Measurements from ENCODE around the gene GSG1L.

GSG1L gene

DNA sequence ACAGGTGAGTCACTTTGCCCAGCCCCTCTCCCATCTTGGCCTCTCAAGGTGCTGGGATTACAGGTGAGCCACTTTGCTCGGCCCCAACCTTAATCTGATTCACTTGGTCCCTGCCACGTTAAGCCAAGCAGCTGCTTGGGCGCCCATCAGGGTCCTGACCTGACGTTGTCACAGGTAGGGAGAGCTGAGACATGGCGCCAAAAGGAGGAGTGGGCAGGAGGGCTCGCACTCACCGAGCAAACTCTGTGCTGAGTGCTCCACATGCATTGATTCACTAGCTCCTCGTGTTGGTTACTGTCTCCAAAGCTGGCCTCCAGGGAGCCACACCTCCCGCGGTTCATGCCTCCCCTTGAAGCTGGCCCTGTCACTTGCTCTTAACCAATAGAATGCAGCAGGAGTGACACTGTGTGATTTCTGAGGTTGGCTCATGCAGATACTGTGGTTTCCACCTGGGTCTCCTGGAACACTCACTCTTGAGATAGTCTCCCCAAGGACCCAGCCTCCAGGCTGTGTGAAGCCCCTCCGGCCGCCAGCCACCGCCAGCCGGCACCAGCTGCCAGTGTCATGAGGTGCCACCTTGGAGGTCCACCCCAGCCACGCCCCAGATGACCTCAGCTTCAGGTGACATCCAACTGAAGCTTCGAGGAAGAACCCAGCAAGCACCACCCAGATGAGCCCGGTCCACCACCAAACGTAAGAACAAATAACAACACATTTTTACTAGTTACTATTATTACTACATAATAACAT is 223.0 kb downstream of the GSG1L start:
- DNase-seq, result no peak

GRCh38 chr16:27839419-27839818 is 224.1 kb downstream of the GSG1L start:
- no peak for DNase-seq

DNA sequence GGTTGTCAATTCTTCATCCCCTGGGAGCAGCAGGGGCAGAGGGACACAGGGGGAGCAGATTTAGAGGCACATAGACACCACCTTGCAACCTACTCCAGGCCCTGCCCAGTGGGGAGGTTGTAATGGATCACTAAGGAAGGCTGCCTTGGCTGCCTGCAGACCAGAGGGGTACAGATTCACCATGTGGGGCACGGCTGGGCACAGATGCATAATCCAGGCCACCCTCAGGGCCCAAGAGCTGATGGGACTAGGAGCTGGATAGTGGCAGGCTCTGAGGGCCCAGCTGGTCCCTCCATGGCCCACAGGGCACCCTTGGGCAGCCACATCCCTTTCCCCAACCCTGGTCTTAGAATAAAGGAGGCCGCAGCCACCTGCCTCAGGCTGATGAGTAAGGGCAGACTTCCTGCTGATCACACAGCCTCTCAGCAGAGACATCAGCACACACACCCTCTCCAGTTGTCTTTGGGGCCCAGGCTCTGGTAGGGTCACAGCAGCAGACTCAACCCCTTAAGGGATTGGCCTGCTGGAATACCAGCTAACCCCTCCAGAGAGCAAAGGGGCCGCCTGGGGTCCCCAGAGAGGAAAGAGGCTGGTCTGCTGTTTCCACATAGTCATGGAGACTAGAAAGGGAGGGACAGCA is 224.9 kb downstream of the GSG1L start:
- no peak for DNase-seq

GRCh38 chr16:27829975-27830374 is 233.5 kb downstream of the GSG1L start:
- DNase-seq, result no peak

DNA sequence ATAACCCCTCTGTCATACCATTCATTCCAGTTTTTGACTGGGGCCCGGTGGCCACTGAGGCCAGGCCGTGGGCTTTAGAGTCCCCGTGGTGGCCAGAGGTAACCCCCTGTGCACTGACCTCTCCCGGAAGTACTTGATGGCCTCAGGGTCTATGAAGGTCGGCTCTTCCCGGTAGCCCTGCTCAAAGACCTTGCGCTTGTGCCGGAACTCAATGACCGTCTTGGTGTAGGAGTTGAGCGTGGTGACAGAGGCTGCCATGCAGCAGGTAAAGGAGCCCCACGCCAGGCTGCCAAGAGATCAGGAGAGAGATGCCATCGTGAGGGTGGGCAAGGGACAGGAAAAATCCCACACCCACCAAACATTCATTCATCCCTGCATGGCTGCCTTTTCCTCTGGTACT is 234.8 kb downstream of the GSG1L start:
- no peak for DNase-seq

DNA sequence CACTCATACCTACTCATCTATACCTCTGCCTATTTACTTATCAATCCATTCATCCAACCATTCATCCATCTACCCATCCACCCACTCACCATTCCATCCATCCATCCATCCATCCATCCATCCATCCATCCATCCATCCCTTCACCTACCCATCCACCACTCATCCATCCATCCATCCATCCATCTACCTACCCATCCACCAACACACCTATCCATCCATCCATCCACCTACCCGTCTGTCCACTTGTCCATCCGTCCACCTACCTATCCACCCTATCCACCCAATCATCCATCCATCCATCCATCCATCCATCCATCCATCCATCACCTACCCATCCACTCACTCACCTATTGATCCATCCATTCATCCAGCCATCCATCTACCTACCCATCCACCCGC is 235.7 kb downstream of the GSG1L start:
- DNase-seq, result no peak

DNA sequence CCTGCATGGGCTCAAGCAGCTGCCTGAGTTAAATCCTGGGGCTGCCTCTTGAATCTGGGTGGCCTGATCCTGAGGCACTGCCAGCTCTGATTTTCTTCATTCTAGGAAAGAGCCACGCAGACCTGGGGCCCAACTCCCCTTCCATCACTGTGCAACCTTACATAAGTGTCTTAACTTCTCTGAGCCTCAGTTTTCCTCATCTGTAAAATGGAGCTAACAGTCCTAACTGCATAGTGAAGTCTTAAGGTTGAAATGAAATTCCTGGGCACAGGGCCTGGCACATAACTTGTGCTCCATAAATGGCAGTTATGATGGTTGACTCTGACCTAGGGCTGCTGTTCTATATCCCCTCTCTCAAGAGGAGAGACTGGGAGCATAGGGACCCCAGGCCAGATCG is 236.6 kb downstream of the GSG1L start:
- no peak for DNase-seq

DNA sequence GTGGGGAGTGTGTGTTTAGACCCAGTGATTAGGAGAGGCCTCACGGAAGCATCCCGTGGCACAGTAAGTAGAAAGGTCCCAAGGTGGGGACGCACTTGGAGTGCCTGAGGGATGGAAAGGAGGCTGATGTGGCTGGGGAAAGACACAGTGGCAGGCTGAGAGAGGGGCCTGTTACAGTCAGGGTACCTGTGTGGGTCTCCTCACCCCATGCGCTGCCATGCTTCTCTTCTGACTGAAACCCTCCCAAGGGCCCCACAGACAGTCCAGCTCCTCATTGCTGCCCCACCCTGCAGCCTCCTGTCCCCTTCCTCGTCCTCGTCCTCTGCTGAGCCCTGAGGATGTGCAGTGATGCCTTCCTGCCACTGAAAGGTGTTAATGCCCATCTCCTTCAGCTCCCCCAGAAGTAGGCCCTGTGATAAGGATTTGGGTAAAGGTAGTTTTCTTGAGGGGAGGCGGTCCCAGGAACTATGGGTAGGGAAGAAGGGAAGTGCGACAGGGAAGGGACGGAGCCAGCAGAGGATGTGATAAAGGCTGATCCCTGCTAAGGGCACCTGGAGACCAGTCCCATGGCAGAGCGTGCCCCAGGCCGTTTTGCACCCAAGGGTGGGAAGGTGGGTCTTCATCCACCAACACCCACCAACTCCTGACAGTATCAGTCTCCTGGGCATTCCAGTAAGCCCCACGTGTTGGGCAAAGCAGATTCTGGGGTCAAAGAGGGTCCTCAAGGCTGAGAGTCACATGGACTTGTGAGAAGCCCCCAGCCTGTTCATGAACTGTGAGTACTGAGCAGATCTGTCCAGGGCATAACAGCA is 237.2 kb downstream of the GSG1L start:
- DNase-seq, result no peak

DNA sequence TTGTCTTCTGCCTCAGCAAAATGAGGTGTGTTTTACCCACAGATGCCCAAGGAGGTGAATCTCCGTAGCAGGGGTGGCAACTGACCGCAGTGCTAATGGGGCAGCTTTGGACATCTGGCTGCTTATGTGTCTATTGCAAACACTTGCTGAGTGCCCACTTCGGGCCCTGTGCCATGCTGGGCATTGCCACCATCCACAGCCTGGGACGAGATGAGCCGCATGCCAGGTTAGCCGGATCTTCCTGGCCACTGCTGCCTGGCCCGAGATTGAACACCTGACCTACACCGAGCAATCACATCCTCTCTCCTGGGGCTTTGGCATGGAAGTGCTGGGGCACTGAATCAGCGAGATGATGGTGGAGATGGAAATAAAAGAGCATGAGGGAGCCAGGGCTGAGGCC is 238.7 kb downstream of the GSG1L start:
- no peak for DNase-seq

- no peak for DNase-seq
Measured at GRCh38 chr16:27824006-27824405, 239.5 kb downstream of the GSG1L start.

GRCh38 chr16:27823421-27823820 is 240.1 kb downstream of the GSG1L start:
- DNase-seq, result no peak

- DNase-seq, result no peak
Measured at GRCh38 chr16:27822996-27823395, 240.5 kb downstream of the GSG1L start.

DNA sequence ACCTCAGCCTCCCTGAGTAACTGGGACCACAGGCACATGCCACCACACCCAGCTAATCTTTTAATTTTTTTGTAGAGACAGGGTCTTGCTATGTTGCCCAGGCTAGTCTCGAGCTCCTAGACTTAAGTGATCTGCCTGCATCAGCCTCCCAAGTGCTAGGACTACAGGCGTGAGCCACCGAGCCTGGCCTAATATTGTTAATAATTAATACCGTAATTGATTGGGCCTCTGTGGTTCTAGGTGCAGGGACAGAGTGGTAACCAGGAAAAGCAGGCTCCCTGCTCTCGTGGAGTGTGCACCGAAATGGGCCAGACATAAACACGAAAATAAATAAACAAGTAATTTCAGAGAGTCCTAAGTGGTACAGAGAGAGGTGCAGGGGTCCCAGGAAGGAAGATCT is 241.0 kb downstream of the GSG1L start:
- DNase-seq, result no peak

DNA sequence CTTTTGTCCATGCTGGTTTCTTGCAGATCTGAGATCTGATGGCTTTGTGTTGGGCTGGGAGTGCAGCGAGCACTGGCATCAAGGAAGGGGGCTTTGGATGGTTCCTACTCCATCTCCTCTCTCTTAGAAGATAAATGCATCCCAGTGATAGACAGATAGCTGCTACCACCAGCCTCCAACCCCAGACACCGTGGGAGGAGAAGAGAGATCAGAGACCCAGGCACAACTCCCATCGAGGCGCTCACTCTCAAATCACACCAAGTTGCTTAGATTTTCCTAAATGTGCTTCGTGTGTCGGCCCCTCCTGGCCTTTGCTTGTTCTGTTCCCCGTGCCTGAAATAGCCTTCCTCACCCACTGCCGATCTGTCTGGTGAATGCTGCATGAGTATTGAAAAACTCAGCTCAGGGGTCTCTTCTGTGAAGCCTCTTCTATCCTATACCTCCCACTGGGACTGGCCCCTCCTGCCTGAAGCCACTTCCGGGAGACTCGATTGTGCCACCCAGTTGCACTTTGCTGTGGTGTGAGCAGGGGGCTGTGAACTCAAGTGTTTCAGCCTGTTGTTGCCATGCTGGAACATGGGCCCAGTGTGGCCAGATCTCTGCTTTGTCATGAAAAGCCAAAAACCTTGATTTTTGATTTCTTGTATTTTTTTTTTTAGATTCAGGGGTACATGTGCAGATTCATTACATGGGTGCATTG is 242.7 kb downstream of the GSG1L start:
- DNase-seq, result no peak

GRCh38 chr16:27819881-27820610 is 243.5 kb downstream of the GSG1L start:
- no peak for DNase-seq

- no peak for DNase-seq
Measured at GRCh38 chr16:27819356-27819755, 244.2 kb downstream of the GSG1L start.

DNA sequence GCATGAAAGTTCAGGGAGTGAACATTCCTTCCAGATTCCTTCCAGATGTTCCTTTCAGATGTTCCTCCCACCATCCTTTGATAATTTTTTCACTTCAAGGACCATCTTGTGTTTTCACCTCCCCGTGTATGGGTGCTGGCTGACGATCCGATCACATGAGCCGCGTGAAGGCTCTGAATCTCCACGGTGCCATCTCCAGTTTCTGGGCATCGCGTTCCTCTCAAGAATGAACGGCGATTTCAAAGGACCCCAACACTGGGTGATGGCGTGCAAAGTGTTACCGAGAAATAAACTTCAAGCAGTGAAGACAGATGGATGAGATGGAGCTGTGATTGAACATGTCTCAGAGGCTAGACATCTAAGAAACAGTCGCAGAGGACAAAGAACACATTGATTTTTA is 245.3 kb downstream of the GSG1L start:
- DNase-seq, result no peak

DNA sequence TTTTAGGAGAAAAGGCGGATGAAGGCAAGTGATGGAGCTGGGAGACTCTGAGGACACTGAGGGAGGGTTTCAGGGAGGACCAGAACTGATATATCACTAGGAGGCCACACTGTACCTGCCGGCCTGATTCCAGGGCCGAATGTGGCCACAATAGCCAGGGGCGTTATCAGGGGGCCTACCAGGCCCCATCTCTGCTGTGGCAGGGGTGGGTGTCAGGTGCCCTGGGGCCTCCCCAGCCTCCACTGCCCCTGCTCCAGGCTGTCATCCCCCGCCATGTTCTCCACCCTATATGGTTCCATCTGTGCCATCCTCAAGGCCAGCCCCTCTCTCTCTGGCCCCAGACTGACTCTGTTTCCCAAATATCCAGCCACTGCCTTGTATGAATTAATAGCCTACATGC is 246.5 kb downstream of the GSG1L start:
- DNase-seq, result no peak

DNA sequence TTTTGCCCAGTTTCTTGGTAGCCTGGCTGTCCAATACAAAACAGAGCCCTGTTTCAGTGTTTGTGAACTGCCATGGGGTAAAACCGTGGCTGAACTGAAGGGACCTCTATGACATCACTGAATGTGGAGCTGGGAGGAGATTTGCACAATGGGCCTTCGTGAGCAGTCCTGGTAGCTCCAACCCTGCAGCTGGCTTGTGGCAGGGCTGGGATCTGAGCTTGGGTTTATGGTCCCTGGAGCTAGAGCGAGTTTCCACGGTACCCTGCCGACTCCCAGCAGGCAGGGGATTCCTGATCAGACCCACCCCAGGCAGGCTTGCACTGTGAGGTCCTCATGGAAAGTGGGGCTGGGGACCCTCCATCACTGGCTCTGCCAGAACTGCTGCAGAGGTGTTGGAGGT is 247.0 kb downstream of the GSG1L start:
- DNase-seq, result no peak

DNA sequence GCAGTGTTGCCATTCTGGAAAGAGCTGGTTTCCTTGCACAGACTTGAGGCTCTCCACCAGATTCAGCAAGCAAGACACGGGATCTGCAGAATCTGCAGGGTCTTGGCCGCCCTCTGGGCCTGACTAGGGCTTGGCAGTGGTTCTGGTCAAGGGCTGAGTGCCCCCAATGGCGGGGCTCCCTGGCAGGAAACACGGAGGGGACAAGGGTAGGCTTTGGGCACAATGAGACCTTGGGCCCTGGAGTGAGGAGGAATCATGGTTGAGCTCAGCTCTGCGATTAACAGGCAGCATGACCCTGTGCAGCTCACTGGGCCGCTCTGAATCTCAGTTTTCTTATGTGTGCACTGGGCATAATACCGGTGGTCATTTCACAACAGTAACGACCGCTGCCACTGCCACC is 249.9 kb downstream of the GSG1L start:
- DNase-seq, result no peak

DNA sequence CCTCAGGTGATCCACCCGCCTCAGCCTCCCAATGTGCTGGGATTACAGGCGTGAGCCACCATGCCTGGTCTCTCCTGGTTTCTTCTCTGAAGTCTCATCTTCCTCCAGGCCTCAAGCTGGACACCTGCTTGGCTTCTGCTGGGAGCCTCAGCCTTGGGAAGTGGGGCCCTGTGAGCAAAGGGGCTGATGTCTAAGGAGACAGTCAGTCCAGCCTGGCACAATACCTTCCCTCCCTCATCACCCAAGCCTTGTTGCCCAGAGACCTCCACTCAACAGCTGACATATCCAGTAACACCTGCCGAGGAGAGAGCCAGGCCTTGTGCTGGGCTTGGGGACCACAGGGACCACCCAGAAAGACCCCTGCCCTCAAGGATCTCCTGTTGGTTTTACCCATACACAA is 251.6 kb downstream of the GSG1L start:
- DNase-seq, result no peak

- no peak for DNase-seq
Measured at GRCh38 chr16:27806986-27807385, 256.5 kb downstream of the GSG1L start.

DNA sequence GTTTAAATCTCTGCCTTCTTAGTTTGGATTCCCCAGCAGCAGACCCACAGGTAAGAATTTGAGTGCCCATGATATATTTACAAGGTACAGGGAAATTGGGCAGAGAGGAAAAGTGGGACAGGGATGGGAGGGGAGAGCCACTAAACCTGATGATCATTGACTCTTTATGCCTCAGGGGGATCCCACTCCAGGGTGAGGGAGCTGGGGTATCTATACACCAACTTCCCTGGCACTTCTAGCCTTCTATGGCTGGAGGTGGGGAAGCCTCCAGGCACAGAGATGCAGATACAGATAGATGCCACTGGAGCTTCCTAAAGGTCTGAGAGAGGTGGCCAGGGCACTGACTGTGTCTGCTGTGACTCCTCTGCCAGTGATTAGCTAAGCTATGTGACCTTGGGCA is 257.1 kb downstream of the GSG1L start:
- DNase-seq, result no peak
